GM18870 (cell line): ENCODE results near the gene COPS8.

Source experiments
- ATAC-seq: cut with Tn5 transposase; IDR thresholded peaks from one replicate; pipeline ENCODE4 v1.9.1; 2021; ENCODE audit warnings: moderate library complexity; ENCODE audit not compliant: unreplicated experiment

The COPS8 gene

DNA sequence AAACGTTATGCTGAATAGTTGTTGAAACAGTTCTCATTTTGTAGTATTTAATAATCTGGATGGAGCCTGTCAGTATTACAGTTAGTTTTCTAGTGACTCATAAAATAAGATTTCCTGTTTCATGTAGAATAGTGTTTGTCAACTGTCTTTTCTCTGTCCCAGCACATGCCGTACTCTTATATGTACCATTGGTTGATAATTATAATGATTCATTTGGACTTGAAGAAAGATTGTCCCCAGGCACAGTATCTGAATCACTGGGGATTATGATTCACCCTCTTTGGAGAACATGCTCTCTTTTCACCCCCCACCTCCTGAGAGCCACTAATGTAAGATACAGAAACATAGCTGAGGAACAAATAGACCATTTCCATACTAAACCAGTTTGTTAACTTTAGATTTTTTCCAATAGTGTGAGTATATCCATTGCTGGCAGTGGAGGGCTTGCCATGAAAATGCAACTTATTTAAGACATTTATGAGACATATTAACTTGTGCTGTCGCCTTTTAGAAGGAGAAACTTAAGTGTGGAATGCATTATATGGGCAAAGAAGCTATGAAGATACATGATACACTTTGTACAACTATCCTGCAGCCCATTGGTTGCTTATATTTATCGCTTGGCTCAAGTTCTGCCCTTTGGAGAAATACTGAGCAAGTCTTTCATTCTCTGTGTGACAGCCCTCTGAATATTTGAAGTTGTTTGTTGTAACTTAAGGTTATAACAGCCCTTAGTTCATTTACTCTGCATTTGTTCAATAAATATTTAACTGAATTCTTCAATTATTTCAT lies 12.4 kb downstream of the COPS8 start:
- no peak for ATAC-seq

- ATAC-seq, result no peak
Measured at GRCh38 chr2:237099804-237100203, 14.1 kb downstream of the COPS8 start.

DNA sequence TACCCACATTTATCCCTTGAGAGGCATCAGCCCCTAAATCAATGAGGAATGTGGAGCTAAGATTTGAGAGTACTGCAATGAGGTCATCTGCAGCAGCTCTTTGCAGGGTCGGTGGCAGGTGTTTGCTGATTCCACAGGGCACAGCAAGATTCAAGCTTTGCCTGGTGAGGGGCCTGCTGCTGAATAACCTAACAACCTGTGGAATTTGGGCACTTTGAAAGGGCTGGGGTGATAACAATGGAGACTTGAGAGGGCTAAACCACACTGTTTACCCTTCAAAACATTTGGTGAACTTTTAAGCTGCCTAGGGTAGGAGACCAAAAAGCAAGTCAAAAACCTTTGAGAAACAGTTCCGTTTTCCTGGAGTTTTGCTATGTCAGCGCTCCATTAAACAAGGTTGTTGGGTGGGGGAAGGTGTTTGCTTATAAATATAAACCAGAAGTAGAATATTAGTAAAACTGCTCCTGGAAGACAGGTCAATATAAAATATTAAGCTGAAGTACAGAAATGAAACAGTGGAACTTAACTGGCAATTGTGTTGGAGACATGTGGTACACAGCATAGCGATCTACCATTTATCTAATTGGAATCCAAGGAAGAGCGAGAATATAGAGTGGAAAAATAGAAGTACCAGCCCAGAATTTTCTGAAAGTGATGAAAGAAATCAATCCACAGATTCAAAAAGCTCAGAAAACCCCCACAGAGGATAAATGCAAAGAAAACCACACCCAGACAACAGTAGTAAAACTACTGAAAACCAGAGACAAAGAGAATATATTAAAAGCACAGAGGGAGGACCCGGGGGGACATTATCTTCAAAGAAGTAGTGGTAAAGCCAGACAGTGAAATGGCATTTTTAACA lies 15.7 kb downstream of the COPS8 start:
- no peak for ATAC-seq

- ATAC-seq, result no peak
Measured at GRCh38 chr2:237102428-237102827, 16.7 kb downstream of the COPS8 start.

DNA sequence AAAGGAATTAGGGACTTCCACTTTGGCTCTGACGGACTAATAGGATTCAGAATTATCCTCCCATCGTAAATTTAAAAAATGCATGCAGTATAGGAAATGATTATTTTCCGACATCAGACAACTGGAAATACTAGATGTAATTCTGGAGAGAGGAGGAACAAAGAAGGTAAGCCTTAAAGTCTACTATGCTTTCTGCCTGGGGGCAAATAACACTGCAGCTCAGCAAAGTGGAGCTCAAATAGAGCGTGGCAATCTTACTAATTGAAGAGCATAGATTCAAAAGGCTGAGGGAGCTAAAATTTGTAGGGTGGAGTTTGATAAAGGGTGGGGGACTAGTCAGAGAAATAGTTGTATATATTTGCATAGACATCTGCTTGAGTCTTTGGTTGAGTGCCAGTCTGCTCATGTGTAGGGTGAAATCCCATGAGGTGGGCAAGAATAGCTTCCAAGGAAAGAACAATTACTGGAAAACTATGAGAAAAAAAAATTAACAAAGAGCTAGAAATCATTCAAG lies 23.8 kb downstream of the COPS8 start:
- no peak for ATAC-seq

GRCh38 chr2:237113026-237113795 lies 27.5 kb downstream of the COPS8 start:
- no peak for ATAC-seq

- no peak for ATAC-seq
Measured at GRCh38 chr2:237115870-237116269, 30.2 kb downstream of the COPS8 start.

GRCh38 chr2:237116431-237116830 lies 30.7 kb downstream of the COPS8 start:
- ATAC-seq, result no peak

DNA sequence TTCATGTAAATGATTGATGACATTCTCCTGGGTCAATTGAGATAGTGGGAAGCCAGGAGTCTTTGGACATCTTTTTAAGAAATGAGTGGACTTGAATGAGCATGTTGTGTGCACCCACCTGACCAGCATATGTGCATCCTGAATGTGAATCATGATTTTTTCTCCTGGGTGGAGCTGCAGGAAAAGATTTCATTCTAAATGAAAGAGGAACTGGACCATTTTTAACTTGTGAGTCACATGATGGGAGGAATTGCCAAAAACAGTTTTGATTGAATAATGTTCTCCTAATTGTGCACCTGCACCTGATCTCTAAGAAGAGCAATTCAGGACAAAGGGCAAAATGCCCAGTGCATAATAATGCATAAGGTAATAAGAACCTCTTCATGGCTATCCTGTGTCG lies 32.3 kb downstream of the COPS8 start:
- ATAC-seq, result no peak

- no peak for ATAC-seq
Measured at GRCh38 chr2:237118561-237119155, 33.0 kb downstream of the COPS8 start.

GRCh38 chr2:237120916-237121315 lies 35.2 kb downstream of the COPS8 start:
- no peak for ATAC-seq

DNA sequence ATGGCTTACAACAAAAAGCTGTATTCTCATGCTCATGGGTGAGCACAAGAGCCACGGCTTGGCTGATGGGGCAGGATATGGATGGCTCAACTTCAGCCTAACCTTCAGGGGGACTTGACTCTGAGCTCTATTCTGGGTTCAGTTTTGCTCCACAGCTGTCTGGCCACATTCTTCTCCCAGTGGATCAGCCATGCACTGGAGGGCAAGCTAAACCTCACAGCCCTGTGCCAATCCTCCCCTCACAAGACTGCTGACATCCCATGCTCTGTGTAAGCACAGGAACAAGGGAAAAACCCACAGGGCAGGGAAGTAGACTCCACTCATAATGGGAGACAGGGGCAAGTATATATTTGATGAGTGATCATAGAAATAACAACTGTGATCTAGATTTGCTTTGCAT lies 35.6 kb downstream of the COPS8 start:
- no peak for ATAC-seq

GRCh38 chr2:237122214-237122666 lies 36.6 kb downstream of the COPS8 start:
- ATAC-seq, result no peak

DNA sequence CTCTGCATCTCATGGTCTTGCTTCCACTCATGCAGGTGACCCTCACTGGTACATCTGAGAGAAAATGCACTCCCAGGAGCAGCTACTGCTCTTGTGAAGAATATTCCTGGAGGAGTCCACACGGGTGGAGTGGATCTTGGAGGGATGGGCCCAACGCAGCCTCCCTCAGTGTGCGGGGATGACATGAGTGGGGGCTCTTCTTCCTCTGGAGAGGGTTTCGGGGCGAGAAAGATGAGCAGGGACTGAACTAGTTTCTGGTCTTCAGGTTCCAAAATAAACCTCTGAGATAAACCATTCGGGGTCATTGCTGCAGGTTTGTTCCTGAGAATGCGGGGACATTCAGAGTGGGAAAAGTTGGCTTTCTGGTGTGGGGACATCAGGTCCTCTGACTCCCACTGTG lies 39.1 kb downstream of the COPS8 start:
- ATAC-seq, result no peak

DNA sequence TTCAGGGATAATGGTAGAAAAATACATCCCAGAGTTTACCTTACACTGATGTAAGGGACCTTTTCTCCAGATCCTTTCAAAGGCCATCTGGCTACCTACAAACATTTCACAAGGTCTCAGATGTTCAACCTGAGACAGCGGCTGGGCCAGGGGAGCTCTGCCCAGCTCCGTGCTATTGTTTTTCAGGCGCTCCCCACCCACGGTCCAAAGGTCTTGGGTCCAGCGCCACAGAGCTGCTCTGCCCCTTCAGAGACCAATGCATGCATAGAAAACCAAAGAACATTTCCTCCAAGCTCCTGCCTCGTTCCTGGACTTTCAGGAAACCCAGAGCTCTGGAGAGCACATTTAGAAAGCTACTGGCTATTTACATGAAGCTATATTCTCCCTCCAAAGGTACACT lies 40.3 kb downstream of the COPS8 start:
- ATAC-seq, result no peak

- no peak for ATAC-seq
Measured at GRCh38 chr2:237126519-237127174, 41.0 kb downstream of the COPS8 start.

- ATAC-seq, result no peak
Measured at GRCh38 chr2:237128026-237128703, 42.5 kb downstream of the COPS8 start.

GRCh38 chr2:237128845-237129592 lies 43.3 kb downstream of the COPS8 start:
- no peak for ATAC-seq
